Mucosa of descending colon (tissue), 3 donors: Measurements from ENCODE around the gene VSIG2. TPM values are rescaled to one million over a fixed set of nuclear protein-coding genes. Genes with fewer than 3 reads are reported as not detected.

ENCODE experiments used
- ATAC-seq: fragments of 200-7000 bp; cut with Tn5 transposase; one replicate; pipeline ENCODE4 v1.9.1; 2020; ENCODE audit warnings: mild to moderate bottlenecking, moderate library complexity
- DNase-seq, 3 donors: peaks; one replicate each; pipeline ENCODE4 v3.0.0-alpha.2; 2020
- H3K36me3 ChIP-seq: fragments of 200-600 bp; one replicate; pipeline ENCODE4 v1.8.0; 2021; ENCODE audit warnings: low read depth, mild to moderate bottlenecking
- H3K4me1 ChIP-seq: fragments of 200-600 bp; one replicate; pipeline ENCODE4 v1.8.0; 2021; ENCODE audit warnings: low read depth, mild to moderate bottlenecking
- H3K4me3 ChIP-seq: fragments of 200-600 bp; one replicate; pipeline ENCODE4 v1.8.0; 2021; ENCODE audit warnings: mild to moderate bottlenecking
- H3K9me3 ChIP-seq: fragments of 200-600 bp; one replicate; pipeline ENCODE4 v1.8.0; 2021; ENCODE audit warnings: mild to moderate bottlenecking
- intact Hi-C, 2 donors: fragments of 100-400 bp; cut with DNase I in 1 of 2; cut with micrococcal nuclease in 1 of 2; formaldehyde crosslinking; loops; one replicate each; pipeline versions ENCODE4 v1.11.0 to v1.11.1; 2022; cut with DNase I, micrococcal nuclease
- total RNA-seq, 3 donors: library from RNA; stranded (reverse); fragmentation: NEBNext Ultra II Directional in 2 of 3; extraction: Animal tissue kit (Norgen Biotek cat#: 25700) in 2 of 3; gene quantifications; one replicate each; pipeline versions ENCODE4 v1.2.1 to v1.2.4, GENCODE V29; 2021 to 2023
- TF ChIP-seq, protein P1 (sequence below): fragments of 200-600 bp; IDR thresholded peaks from one replicate; pipeline ENCODE4 v1.8.0; 2022; ENCODE audit warnings: antibody characterized with exemption, mild to moderate bottlenecking
- donor health status: DM: no; HTN: no; CAD: no; lungs with moderate emphysema.
- donor health status: DM: no; HTN: no; CAD: no.
- donor health status: DM: no; HTN: yes; CAD: no.

Gene VSIG2
- total RNA-seq, 3 donors from 2014 or later: 78.6 to 268 (median 126) TPM

DNA sequence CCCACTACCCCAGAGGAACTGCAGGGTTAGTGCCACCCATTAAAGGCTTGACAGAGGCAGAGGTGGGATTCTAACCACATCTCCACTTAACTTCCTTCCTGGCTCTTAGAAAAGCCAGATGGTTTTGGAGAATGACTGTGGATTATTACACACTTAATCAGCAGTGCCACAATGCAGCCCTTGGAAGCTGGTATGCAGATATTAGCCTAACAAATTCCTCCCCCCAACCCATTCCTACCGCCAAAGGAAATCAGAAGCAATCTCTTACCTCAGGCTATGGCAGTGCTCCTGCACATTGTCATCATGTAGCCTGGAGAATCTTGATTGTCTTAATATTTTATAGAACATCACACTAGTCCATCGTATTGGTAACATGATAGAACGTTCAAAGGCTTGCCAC is 35.5 kb downstream of the VSIG2 start:
- Histone ChIP-seq H3K4me3 (no peak overlapping the region), H3K9me3 (no peaks in the 10 kb centered on the region), H3K36me3 (no peaks in the 10 kb centered on the region), H3K4me1 (peaks cover 11% of the 10 kb centered on the region)
- intact Hi-C loops: no loop called here
- TF ChIP-seq, protein P1, sequence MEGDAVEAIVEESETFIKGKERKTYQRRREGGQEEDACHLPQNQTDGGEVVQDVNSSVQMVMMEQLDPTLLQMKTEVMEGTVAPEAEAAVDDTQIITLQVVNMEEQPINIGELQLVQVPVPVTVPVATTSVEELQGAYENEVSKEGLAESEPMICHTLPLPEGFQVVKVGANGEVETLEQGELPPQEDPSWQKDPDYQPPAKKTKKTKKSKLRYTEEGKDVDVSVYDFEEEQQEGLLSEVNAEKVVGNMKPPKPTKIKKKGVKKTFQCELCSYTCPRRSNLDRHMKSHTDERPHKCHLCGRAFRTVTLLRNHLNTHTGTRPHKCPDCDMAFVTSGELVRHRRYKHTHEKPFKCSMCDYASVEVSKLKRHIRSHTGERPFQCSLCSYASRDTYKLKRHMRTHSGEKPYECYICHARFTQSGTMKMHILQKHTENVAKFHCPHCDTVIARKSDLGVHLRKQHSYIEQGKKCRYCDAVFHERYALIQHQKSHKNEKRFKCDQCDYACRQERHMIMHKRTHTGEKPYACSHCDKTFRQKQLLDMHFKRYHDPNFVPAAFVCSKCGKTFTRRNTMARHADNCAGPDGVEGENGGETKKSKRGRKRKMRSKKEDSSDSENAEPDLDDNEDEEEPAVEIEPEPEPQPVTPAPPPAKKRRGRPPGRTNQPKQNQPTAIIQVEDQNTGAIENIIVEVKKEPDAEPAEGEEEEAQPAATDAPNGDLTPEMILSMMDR: no peak
- ATAC-seq (no peak), DNase-seq (no peak)

DNA sequence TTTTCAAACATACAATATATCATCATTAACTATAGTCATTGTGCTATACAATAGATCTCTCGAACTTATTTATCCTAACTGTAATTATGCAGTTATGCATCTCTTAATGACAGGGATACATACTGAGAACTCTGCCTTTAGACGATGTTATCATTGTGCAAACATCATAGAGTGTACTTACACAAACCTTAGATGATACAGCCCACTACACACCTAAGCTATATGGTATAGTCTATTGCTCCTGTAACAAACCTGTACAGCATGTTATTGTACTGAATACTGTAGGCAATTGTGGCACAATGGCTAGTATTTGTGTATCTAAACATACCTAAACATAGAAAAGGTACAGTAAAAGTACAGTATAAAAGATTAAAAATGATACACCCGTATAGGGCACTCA is 39.7 kb downstream of the VSIG2 start:
- H3K4me3 ChIP-seq: no peak overlapping the region
- no peaks in the 10 kb centered on the region for H3K4me1 ChIP-seq
- peak; percentile 94 for ATAC-seq
- TF ChIP-seq, protein P1: no peak
- no peak for DNase-seq
- intact Hi-C loops: no loop called here
- H3K9me3 ChIP-seq: peaks cover 6% of the 10 kb centered on the region
- H3K36me3 ChIP-seq: no peaks in the 10 kb centered on the region

DNA sequence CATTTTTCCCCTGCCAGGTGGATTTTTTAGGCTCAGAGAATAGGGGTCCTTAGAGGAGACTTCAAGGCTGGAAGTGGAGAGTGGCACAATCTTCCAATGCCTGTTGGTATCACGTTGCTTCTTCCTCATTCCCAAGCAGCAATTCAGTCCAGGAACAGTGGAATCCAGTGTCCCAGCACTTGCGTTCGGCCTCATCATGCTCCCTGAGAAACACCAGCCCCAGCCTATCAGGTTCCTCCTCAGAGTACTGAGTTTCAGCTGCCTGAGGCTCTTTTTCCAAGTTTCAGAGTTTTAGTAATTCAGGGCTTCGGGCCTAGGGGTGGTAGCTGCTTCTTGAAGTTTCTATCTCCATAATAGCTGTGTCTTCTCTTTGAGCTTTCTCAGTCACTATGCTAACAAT is 44.2 kb downstream of the VSIG2 start:
- intact Hi-C loops: no loop called here
- peaks cover 6% of the 10 kb centered on the region for H3K9me3 ChIP-seq
- ATAC-seq (no peak), DNase-seq (no peak)
- TF ChIP-seq, protein P1: no peak
- H3K4me1 ChIP-seq: no peaks in the 10 kb centered on the region
- H3K4me3 ChIP-seq: no peak overlapping the region
- H3K36me3 ChIP-seq: no peaks in the 10 kb centered on the region

DNA sequence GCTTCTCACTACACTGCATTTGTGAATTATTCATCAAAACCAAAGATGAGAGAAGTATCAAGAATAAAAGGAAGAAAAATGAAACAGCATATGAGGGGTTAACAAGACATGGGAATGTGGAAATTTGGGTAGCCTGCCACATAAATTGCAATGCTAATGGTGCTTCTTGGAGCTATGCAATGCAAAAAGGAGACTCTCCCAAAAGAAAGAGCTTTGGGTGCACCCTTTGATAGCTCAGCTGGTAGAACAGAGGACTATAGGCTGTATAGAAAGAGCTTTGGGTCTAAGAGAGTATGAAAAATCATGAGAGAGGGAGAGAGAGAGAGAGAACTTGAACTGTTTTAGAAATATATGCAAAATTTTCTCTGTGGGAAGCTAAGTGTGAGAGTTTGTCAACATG is 52.0 kb downstream of the VSIG2 start:
- Histone ChIP-seq H3K4me3 (no peak overlapping the region), H3K9me3 (no peaks in the 10 kb centered on the region), H3K36me3 (no peaks in the 10 kb centered on the region), H3K4me1 (no peaks in the 10 kb centered on the region)
- TF ChIP-seq, protein P1: no peak
- ATAC-seq (no peak), DNase-seq (no peak)
- intact Hi-C loops: no loop called here

DNA sequence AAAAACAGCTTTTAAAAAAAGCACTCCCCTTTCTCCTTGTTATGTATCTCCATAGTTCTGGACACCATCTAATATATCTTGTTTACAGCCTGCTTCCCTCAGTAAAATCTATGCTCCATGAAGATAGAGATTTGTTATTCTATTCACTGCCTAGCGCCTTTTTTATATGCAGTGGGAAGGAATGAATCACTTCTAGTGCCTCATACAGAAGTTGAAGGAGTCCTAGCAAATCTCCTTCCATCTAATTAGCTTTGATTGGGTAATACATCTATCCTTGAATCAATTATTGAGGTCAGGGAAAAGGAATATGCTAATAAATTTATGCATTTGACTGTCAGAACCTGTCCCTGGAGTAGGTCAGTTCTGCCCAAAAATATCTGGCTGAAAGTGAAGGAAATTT is 52.5 kb downstream of the VSIG2 start:
- H3K36me3 ChIP-seq: no peaks in the 10 kb centered on the region
- intact Hi-C loops: no loop called here
- TF ChIP-seq, protein P1: no peak
- ATAC-seq: no peak
- no peak for DNase-seq
- H3K4me3 ChIP-seq: no peak overlapping the region
- no peaks in the 10 kb centered on the region for H3K9me3 ChIP-seq
- H3K4me1 ChIP-seq: no peaks in the 10 kb centered on the region

Other genes starting within 250 kb of the VSIG2 start
- gene OR8B12, start 208.6 kb downstream of the VSIG2 start, total RNA-seq: not detected
- not detected for gene OR8A1, start 182.3 kb downstream of the VSIG2 start, total RNA-seq
- gene PANX3, start 140.8 kb downstream of the VSIG2 start, total RNA-seq: not detected
- 10 to 100 TPM; 26.6 to 45.8 (median 41.8) TPM for gene TBRG1, start 129.4 kb downstream of the VSIG2 start, total RNA-seq
- 100 to 1,000 TPM in 2 of 3 donors, 10 to 100 TPM in 1; 81.7 to 232 (median 147) TPM for gene SIAE, start 78.5 kb downstream of the VSIG2 start, total RNA-seq
- gene SPA17, start 78.4 kb downstream of the VSIG2 start, total RNA-seq: 1 to 10 TPM; 4.6 to 6.9 (median 5.8) TPM
- gene NRGN, start 12.3 kb downstream of the VSIG2 start, total RNA-seq: 1 to 10 TPM; 1.7 to 5.3 (median 2.0) TPM
- 10 to 100 TPM in 1 of 3 donors, 1 to 10 TPM in 2; 7.7 to 11.5 (median 8.4) TPM for gene ESAM, start 10.0 kb upstream of the VSIG2 start, total RNA-seq
- 10 to 100 TPM in 1 of 3 donors, 1 to 10 TPM in 2; 7.2 to 13.6 (median 8.4) TPM for gene MSANTD2, start 48.2 kb upstream of the VSIG2 start, total RNA-seq
- gene ROBO3, start 113.2 kb upstream of the VSIG2 start, total RNA-seq: 10 to 100 TPM in 1 of 3 donors, 1 to 10 TPM in 2; 4.0 to 10.3 (median 8.5) TPM
- 1 to 10 TPM; 4.8 to 8.4 (median 7.9) TPM for gene ROBO4, start 145.6 kb upstream of the VSIG2 start, total RNA-seq
- not detected for gene HEPN1, start 167.0 kb upstream of the VSIG2 start, total RNA-seq
- under 1 TPM in 1 of 3 donors, not detected in 2; 0.57 TPM for gene HEPACAM, start 183.8 kb upstream of the VSIG2 start, total RNA-seq
- gene CCDC15, start 201.9 kb upstream of the VSIG2 start, total RNA-seq: 1 to 10 TPM in 2 of 3 donors, under 1 TPM in 1; 0.73 to 1.8 (median 1.6) TPM